NCI-H526 (cell line): ENCODE results near the gene STK32B.
A peak's percentile ranks its signal among the peaks of the same experiment; 100 is the strongest.
"Not testable (repeated sequence)": the region's sequence is repeated elsewhere in the genome, so short reads cannot be mapped to it uniquely, and the experiment has no call there.

Source experiments
- DNase-seq, 2 experiments: peaks; one replicate each; lab custom pipeline; 2025; lab: John Stamatoyannopoulos, UW

Gene STK32B

DNA sequence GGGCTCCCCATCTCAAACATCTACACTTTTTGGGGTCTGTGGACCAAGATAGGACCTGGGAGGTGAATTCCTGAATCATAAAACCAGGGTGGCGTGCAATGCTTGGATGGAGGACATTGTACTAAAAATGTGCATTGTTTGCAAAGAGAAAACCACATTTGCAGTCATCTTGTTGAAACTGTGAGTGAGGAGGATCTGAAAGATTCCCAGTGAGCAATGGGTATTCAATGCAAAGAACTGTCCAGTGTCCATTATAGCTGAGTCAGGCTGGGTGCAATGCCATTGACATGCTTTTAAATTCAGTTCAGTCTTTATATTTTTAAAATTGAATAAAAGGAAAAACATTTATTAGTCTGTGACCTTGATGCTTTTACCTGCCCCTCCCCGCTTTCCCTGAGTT, 215.7 kb downstream of the STK32B start:
- DNase-seq, result no peak

DNA sequence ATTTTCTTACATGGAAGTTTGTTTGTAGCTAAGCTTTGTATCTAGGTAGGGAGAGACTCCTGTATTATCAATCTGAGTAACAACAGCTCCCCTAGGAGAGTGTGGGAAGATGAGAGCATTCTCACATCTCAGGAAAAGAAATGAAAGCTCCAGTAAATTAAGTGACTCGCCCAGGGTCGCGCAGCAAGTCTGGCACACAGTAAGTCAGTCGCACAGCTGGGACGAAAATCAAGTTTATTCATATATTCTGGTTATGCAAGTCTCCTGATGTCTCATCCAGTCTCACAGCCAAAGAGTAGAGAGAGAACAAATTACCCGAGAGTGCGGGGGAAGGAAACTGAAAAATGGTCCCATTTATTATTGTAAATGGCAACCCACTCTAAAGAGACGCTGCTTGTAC, 216.1 kb downstream of the STK32B start:
- DNase-seq, result no peak

GRCh38 chr4:5276475-5277075, 225.3 kb downstream of the STK32B start:
- DNase-seq, result no peak

- no peak for DNase-seq
These were observed 225.8 kb downstream of the STK32B start for GRCh38 chr4:5277079-5277478.

DNA sequence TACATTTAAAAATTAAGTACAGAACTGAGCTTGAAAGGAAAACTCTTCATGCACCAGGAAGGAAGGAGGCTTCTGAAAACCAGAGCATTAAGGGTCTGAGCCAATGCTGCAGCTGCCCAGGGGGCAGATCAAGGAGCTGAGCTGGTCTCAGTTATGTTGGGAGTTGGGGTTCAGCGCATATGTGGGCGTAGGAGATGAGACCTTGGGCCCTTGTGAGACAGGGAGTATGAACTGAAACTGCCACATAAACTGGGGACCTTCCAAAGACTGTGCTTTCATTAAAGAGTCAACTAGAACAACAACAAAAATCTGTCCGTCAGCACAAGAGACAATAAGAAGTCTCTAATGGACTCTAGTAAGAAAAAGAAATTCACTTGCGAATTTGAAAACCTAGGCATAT, 226.9 kb downstream of the STK32B start:
- DNase-seq, result no peak

DNA sequence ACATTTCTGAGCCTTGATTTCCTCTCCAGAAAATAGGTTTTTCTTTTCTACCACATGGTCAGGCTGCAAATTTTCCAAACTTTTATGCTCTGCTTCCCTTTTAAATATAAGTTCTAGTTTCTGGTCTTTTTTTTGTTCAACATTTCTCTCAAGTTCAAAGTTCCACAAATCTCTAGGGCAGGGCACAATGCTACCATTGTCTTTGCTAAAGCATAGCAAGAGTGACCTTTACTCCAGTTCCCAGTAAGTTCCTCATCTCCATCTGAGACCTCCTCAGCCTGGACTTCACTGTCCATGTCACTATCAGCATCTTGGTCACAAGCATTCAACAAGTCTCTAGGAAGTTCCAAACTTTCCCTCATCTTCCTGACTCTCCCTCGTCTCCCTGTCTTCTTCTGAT, 228.8 kb downstream of the STK32B start:
- DNase-seq, result not testable (repeated sequence)

GRCh38 chr4:5280828-5281227, 229.5 kb downstream of the STK32B start:
- no peak for DNase-seq

- DNase-seq, result no peak
These were observed 232.6 kb downstream of the STK32B start for GRCh38 chr4:5283837-5284236.

DNA sequence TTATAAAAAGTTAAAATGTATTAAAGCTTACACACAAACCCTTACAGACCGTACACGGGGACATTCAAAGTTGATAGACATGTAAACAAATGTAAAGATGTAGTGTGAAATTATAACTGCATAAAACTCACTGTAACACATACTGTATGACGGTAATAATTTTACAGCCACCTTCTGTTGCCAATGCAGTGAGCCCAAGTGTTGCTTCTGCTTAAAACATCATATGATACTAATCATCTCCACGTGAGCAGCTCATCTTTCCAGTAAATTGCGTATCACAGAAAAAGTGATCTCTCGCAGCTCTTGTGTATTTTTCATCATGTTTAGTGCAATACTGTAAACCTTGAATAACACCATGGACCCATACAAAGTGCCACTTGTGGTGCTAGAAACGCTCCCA, 233.2 kb downstream of the STK32B start:
- no peak for DNase-seq

DNA sequence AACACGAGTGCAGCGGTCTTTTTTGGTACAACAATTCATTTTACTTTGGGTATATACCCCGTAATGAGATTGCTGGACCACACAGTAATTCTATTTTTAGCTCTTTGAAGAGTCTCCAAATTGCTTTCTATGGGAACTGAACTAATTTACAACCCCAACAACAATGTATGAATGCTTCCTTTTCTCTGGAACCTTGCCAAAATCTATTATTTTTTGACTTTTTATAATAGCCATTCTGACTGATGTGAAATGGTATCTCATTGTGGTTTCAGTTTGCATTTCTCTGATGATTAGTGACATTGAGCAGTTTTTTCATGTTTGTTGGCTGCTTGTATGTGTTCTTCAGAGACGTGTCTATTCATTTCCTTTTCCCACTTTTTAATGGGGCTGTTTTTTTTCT, 240.8 kb downstream of the STK32B start:
- DNase-seq, result no peak

DNA sequence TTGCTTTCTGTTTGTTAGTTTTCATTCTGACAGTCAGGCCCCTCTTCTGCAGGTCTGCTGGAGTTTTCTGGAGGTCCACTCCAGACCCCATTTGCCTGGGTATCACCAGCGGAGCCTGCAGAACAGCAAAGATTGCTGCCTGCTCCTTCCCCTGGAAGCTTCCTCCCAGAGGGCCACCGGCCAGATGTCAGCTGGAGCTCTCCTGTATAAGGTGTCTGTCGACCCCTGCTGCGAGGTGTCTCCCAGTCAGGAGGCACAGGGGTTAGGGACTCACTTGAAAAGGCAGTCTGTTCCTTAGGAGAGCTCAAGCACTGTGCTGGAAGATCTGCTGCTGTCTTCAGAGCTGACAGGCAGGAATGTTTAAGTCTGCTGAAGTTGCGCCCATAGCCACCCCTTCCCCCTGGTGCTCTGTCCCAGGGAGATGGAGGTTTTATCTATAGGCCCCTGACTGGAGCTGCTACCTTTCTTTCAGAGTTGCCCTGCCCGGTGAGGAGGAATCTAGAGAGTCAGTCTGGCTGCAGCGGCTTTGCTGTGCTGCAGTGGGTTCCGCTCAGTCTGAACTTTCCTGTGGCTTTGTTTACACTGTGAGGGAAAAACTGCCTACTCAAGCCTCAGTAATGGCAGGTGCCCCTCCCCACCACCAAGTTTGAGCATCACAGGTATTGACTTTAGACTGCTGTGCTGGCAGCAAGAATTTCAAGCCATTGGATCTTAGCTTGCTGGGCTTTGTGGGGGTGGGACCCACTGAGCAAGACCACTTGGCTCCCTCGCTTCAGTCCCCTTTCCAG, 246.9 kb downstream of the STK32B start:
- not testable (repeated sequence) for DNase-seq

- DNase-seq, result no peak
These were observed 249.0 kb downstream of the STK32B start for GRCh38 chr4:5300283-5300682.

- no peak for DNase-seq
These were observed 256.6 kb downstream of the STK32B start for GRCh38 chr4:5307928-5308327.

GRCh38 chr4:5322321-5322720, 271.0 kb downstream of the STK32B start:
- no peak for DNase-seq

- DNase-seq, result no peak
These were observed 279.2 kb downstream of the STK32B start for GRCh38 chr4:5330339-5330989.

GRCh38 chr4:5337731-5338130, 286.5 kb downstream of the STK32B start:
- DNase-seq, result no peak

DNA sequence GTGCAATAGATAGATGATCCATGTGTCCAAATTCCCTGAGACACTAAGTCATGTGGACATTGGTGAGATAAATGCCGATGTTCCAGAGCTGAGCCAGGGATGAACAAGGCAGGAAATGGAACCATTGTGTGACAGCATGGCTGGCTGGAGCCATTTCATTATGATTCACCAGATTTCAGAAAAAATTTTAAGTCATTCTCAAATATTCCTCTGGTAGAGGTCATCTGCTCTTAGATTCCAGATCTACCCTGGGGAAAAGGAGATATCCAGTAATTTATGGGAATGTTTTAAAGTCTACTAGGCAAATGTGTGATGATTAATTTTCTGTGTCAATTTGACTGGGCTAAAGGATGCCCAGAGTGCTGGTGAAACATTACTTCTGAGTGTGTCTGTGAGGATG, 287.3 kb downstream of the STK32B start:
- DNase-seq, result no peak

GRCh38 chr4:5340991-5341451, 289.7 kb downstream of the STK32B start:
- peak in 1 of 2 experiments; percentile 25 for DNase-seq

- DNase-seq, result no peak
These were observed 290.2 kb downstream of the STK32B start for GRCh38 chr4:5341526-5341925.

- DNase-seq, result no peak
These were observed 304.6 kb downstream of the STK32B start for GRCh38 chr4:5355846-5356245.

DNA sequence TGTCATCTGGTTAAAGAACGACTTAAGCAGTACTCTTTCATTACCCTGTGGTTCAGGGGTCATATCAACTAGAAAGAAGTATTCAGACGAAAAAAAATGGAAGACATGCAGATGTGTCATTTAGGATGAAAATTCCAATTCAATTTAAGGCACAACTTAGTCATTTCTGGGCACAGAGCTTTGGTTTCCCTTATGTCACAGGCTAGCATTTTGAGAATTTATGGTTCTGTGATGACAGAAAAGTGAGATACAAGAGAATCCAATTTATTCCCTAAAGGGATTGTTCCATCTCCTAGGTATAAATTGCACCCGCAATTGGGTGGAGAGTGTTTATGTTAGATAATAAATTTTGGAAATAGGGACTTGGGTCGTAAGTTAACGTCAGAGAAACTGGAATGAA, 306.6 kb downstream of the STK32B start:
- DNase-seq, result no peak

GRCh38 chr4:5361968-5362367, 310.7 kb downstream of the STK32B start:
- DNase-seq, result no peak

DNA sequence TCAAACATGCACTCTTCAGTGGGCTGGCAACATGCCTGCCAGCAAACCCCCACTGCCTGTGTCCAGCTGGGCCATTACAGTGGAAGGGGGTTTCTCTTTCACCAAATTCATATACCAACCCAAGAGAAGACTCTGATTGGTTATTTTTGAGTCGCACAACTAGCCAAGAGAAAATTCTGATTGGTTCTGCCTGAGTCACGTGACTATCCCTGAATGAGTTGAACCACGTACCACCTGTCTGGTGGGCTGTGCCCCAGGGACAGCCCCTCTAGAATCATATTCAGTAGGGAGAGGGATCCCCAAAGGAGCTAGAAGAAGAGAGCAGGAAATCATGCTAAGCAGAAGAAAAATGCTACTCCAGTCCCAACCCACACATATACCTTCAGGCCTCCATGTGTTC, 313.1 kb downstream of the STK32B start:
- DNase-seq, result no peak
